Panc1 (cell line): ENCODE measurements around the gene OAF. TPM values are rescaled to one million over a fixed set of nuclear protein-coding genes. Genes with fewer than 3 reads are reported as not detected.

ENCODE experiments used
- ATAC-seq: fragments of 200-7000 bp; cut with Tn5 transposase; 2 replicates; pipeline ENCODE4 v1.9.1; 2020; ENCODE audit warnings: mild to moderate bottlenecking, moderate library complexity
- BruUV-seq: library from RNA; stranded (reverse); fragments of 400-500 nt; replicated peaks from 2 replicates; lab custom pipeline; 2021; lab: Mats Ljungman, UMichigan
- CTCF ChIA-PET: fragments of 300-600 bp; sonication (Branson Sonifier 250); formaldehyde crosslinking; loops from one replicate; lab custom pipeline; 2022; ENCODE audit warnings: antibody characterized with exemption; lab: Charles Lee
- POLR2A ChIA-PET: fragments of 300-600 bp; sonication (Branson Sonifier 250); formaldehyde crosslinking; loops from one replicate; lab custom pipeline; 2022; ENCODE audit warnings: antibody characterized with exemption; lab: Charles Lee
- DNase-seq: peaks from one replicate; pipeline ENCODE4 v3.0.0-alpha.2; 2010; ENCODE audit warnings: low read depth, low spot score
- H3K27ac ChIP-seq: 2 replicates; pipeline ENCODE4 v1.5.1; 2011; ENCODE audit warnings: mild to moderate bottlenecking, low read length, inconsistent platforms
- H3K27me3 ChIP-seq: fragments of 200-500 bp; sonication (Bioruptor generic); 2 replicates; pipeline ENCODE4 v1.6.0; 2014; ENCODE audit warnings: low read length, inconsistent platforms; ENCODE audit not compliant: control insufficient read depth, insufficient read depth
- H3K36me3 ChIP-seq: fragments of 200-500 bp; sonication (Bioruptor generic); 2 replicates; pipeline ENCODE4 v1.5.1; 2014; ENCODE audit warnings: inconsistent platforms, mild to moderate bottlenecking, low read length, moderate library complexity; ENCODE audit not compliant: control insufficient read depth, insufficient read depth
- H3K4me1 ChIP-seq: 2 replicates; pipeline ENCODE4 v1.5.1; 2011; ENCODE audit warnings: inconsistent platforms, mild to moderate bottlenecking, low read length, moderate library complexity; ENCODE audit not compliant: control insufficient read depth, insufficient read depth
- H3K4me3 ChIP-seq, 2 experiments: 2 replicates each; pipeline ENCODE4 v1.5.1; 2011 to 2012; ENCODE audit warnings: low read depth in 2 of 2, low read length in 2 of 2, mild to moderate bottlenecking in 2 of 2, inconsistent platforms in 1 of 2, moderate library complexity in 1 of 2
- H3K9me3 ChIP-seq: fragments of 200-500 bp; sonication (Bioruptor generic); 2 replicates; pipeline ENCODE4 v1.5.1; 2014; ENCODE audit warnings: low read depth, mild to moderate bottlenecking, inconsistent platforms, low read length, moderate library complexity; ENCODE audit not compliant: control insufficient read depth, insufficient read depth
- CTCF ChIP-seq: fragments of 450-650 bp; IDR thresholded peaks from 2 replicates; pipeline ENCODE4 v1.5.1; 2017; ENCODE audit warnings: mild to moderate bottlenecking
- POLR2AphosphoS5 ChIP-seq: IDR thresholded peaks from 2 replicates; pipeline ENCODE4 v1.6.1; 2012; ENCODE audit warnings: mild to moderate bottlenecking, low read depth, low read length, moderate library complexity
- SIN3A ChIP-seq: IDR thresholded peaks from 2 replicates; pipeline ENCODE4 v1.6.1; 2012; ENCODE audit warnings: low read depth, mild to moderate bottlenecking, low read length, moderate library complexity, borderline replicate concordance; ENCODE audit not compliant: insufficient read depth
- TCF7L2 ChIP-seq: IDR thresholded peaks from 2 replicates; pipeline ENCODE4 v1.6.1; 2011; ENCODE audit warnings: mild to moderate bottlenecking, low read depth, low read length, inconsistent platforms
- in situ Hi-C: cut with HindIII; loops from 2 replicates; pipeline ENCODE4 v1.10.0; 2016; ENCODE audit warnings: low sequenced_read_pairs, low pct_unique_long_range_greater_than_20kb
- intact Hi-C: fragments of 100-400 bp; cut with micrococcal nuclease; formaldehyde crosslinking; loops from one replicate; pipeline ENCODE4 v1.10.0; 2022; ENCODE audit not compliant: unreplicated experiment
- total RNA-seq: library from RNA; stranded (reverse); gene quantifications from one replicate; pipeline ENCODE4 v1.2.1, GENCODE V29; 2021; ENCODE audit not compliant: unreplicated experiment
- TF ChIP-seq, protein P1 (sequence below), 2 experiments: IDR thresholded peaks; 2 replicates each; pipeline ENCODE4 v1.6.1; 2011 to 2012; ENCODE audit warnings: low read depth in 2 of 2, control low read depth in 1 of 2, low read length in 1 of 2, mild to moderate bottlenecking in 1 of 2, moderate library complexity in 1 of 2; ENCODE audit not compliant: insufficient read depth in 1 of 2

OAF gene
- total RNA-seq, 1 experiment from 2014 or later, result 13.7 TPM

GRCh38 chr11:120256178-120256577, 45.3 kb downstream of the OAF start:
- Histone ChIP-seq H3K4me1 (no peaks in the 10 kb centered on the region), H3K4me3 (no peak overlapping the region), H3K27me3 (peaks cover 61% of the 10 kb centered on the region), H3K9me3 (no peaks in the 10 kb centered on the region), H3K36me3 (no peaks in the 10 kb centered on the region), H3K27ac (no peak overlapping the region)
- ChIA-PET POLR2A (no interaction called here), CTCF (no interaction called here)
- no TSS peak for BruUV-seq
- no peak for TF ChIP-seq POLR2AphosphoS5
- DNase-seq, result no peak
- in situ Hi-C loops (no loop called here), intact Hi-C loops (no loop called here)
- no peak for ATAC-seq

DNA sequence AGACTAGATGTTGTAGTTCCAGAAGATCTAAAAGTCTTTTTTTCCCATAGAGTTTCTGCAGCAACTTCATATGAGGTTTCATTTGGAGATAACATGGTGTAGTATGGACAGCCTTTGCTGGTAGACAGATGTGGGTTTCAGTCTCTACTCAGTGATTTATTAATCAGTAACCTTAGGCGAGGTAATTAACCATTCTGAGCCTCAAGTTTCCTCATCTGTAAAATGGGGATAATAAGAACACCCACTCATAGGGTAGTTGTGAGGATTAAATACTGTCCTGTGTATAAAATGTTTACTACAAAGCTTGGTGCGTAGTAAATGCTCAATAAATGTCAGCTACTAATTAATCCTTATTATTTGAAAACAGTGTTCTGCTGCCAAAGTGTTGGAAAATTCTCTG, 45.9 kb downstream of the OAF start:
- intact Hi-C loops (no loop called here), in situ Hi-C loops (no loop called here)
- DNase-seq, result no peak
- no peak for ATAC-seq
- POLR2A ChIA-PET, result no interaction called here
- no TSS peak for BruUV-seq
- H3K27me3 ChIP-seq, result peaks cover 59% of the 10 kb centered on the region
- no peak overlapping the region for H3K27ac ChIP-seq
- no peaks in the 10 kb centered on the region for H3K36me3 ChIP-seq
- CTCF ChIA-PET, result no interaction called here
- no peaks in the 10 kb centered on the region for H3K4me1 ChIP-seq
- no peaks in the 10 kb centered on the region for H3K9me3 ChIP-seq
- TF ChIP-seq CTCF (no peak), SIN3A (no peak)
- no peak overlapping the region for H3K4me3 ChIP-seq

DNA sequence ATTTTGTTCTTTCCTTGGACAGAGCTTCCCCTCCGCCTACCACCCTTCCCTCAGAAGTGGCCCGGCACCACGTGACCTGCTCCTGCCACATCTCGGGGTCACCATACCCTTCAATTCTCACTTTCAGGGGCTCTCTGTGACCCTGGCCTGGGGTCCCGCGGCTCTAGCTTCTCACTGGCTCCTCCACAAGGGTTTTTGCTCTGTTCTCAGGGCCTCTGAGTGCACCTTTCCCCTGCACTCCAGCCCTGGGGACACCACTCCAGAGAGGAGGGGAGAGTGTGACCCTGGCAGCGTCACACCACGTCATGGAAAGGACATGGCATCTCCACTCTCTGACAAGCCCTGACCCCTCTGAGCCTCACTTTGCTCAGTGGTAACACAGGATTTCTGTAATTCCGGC, 46.5 kb downstream of the OAF start:
- ATAC-seq (no peak), DNase-seq (no peak)
- H3K4me1 ChIP-seq, result no peaks in the 10 kb centered on the region
- TF ChIP-seq POLR2AphosphoS5 (no peak), TCF7L2 (no peak), SIN3A (no peak), CTCF (no peak)
- TF ChIP-seq, protein P1, sequence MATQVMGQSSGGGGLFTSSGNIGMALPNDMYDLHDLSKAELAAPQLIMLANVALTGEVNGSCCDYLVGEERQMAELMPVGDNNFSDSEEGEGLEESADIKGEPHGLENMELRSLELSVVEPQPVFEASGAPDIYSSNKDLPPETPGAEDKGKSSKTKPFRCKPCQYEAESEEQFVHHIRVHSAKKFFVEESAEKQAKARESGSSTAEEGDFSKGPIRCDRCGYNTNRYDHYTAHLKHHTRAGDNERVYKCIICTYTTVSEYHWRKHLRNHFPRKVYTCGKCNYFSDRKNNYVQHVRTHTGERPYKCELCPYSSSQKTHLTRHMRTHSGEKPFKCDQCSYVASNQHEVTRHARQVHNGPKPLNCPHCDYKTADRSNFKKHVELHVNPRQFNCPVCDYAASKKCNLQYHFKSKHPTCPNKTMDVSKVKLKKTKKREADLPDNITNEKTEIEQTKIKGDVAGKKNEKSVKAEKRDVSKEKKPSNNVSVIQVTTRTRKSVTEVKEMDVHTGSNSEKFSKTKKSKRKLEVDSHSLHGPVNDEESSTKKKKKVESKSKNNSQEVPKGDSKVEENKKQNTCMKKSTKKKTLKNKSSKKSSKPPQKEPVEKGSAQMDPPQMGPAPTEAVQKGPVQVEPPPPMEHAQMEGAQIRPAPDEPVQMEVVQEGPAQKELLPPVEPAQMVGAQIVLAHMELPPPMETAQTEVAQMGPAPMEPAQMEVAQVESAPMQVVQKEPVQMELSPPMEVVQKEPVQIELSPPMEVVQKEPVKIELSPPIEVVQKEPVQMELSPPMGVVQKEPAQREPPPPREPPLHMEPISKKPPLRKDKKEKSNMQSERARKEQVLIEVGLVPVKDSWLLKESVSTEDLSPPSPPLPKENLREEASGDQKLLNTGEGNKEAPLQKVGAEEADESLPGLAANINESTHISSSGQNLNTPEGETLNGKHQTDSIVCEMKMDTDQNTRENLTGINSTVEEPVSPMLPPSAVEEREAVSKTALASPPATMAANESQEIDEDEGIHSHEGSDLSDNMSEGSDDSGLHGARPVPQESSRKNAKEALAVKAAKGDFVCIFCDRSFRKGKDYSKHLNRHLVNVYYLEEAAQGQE (IDR thresholded peaks at IDR 0.05; ENCODE audit: insufficient read depth in 1 of 2, low read depth in 2 of 2, low read length in 1 of 2), result no peak
- no peak overlapping the region for H3K27ac ChIP-seq
- ChIA-PET POLR2A (no interaction called here), CTCF (interaction anchor here (1.3 kb wide), 1 partner anchor 46 kb away, joined by 3 read pairs; no protein-coding TSS in a partner anchor)
- H3K4me3 ChIP-seq, result no peak overlapping the region
- intact Hi-C loops, result no loop called here
- in situ Hi-C loops, result no loop called here
- BruUV-seq, result no TSS peak
- H3K27me3 ChIP-seq, result peaks cover 59% of the 10 kb centered on the region
- no peaks in the 10 kb centered on the region for H3K9me3 ChIP-seq
- H3K36me3 ChIP-seq, result no peaks in the 10 kb centered on the region
